HPDE6-E6E7 (cell line): ENCODE data around the gene CA5B.
"Not testable (repeated sequence)": the region's sequence is repeated elsewhere in the genome, so short reads cannot be mapped to it uniquely, and the experiment has no call there.

ENCODE experiments used
- DNase-seq: peaks from one replicate; pipeline ENCODE4 v3.0.0; 2011; ENCODE audit warnings: missing footprints; ENCODE audit errors: extremely low spot score

CA5B gene

GRCh38 chrX:15812192-15812938 lies 74.3 kb downstream of the CA5B start:
- DNase-seq: no peak

GRCh38 chrX:15813416-15813815 lies 75.3 kb downstream of the CA5B start:
- DNase-seq: no peak

- no peak for DNase-seq
Observed at GRCh38 chrX:15814771-15815365, 76.8 kb downstream of the CA5B start.

GRCh38 chrX:15815779-15816437 lies 77.8 kb downstream of the CA5B start:
- no peak for DNase-seq

GRCh38 chrX:15816438-15816809 lies 78.4 kb downstream of the CA5B start:
- no peak for DNase-seq

- no peak for DNase-seq
Observed at GRCh38 chrX:15816886-15817285, 78.8 kb downstream of the CA5B start.

GRCh38 chrX:15820106-15821073 lies 82.3 kb downstream of the CA5B start:
- DNase-seq: no peak

- no peak for DNase-seq
Observed at GRCh38 chrX:15822922-15823321, 84.9 kb downstream of the CA5B start.

GRCh38 chrX:15825936-15826335 lies 87.9 kb downstream of the CA5B start:
- DNase-seq: no peak

- DNase-seq: no peak
Observed at GRCh38 chrX:15829217-15829616, 91.1 kb downstream of the CA5B start.

GRCh38 chrX:15831347-15831746 lies 93.3 kb downstream of the CA5B start:
- not testable (repeated sequence) for DNase-seq

GRCh38 chrX:15834053-15834452 lies 96.0 kb downstream of the CA5B start:
- DNase-seq: no peak

GRCh38 chrX:15834827-15835595 lies 96.9 kb downstream of the CA5B start:
- no peak for DNase-seq
